ENCODE measurements around the gene VPS13D.

GRCh38 chr1:12341667-12342066, 111.8 kb downstream of the VPS13D start:
- TF ChIP-seq CTCF (IDR thresholded peaks at IDR 0.05; ENCODE audit: borderline replicate concordance, extremely low read depth, low read length, poor library complexity, severe bottlenecking) (no peak), EZH2 (IDR thresholded peaks at IDR 0.05; ENCODE audit: borderline replicate concordance, low read depth, low read length, severe bottlenecking) (no peak)
